GM12878 (cell line): ENCODE results near the gene EDC3. TPM values are rescaled to one million over a fixed set of nuclear protein-coding genes. Genes with fewer than 3 reads are reported as not detected.

ENCODE experiments used
- ATAC-seq: fragments of 200-7000 bp; cut with Tn5 transposase; 3 replicates; pipeline ENCODE4 v1.9.1; 2020; ENCODE audit warnings: mild to moderate bottlenecking, moderate library complexity
- BruUV-seq: library from RNA; stranded (reverse); fragments of 400-500 nt; replicated peaks from 2 replicates; lab custom pipeline; 2021; lab: Mats Ljungman, UMichigan
- CTCF ChIA-PET: fragments of 300-600 bp; sonication (Branson Sonifier 250); formaldehyde crosslinking; extraction: SDS; loops from one replicate; lab custom pipeline; 2021; ENCODE audit warnings: inconsistent platforms; lab: Yijun Ruan, JAX
- POLR2A ChIA-PET: fragments of 350-600 bp; formaldehyde crosslinking; extraction: SDS; loops from one replicate; lab custom pipeline; 2021; ENCODE audit warnings: inconsistent platforms; lab: Charles Lee
- RAD21 ChIA-PET: fragments of 300-600 bp; sonication (Branson Sonifier 250); formaldehyde crosslinking; loops from one replicate; lab custom pipeline; 2023; ENCODE audit warnings: antibody characterized with exemption; ENCODE audit not compliant: unreplicated experiment; lab: Charles Lee
- SMC1A ChIA-PET: fragments of 300-600 bp; sonication (Branson Sonifier 250); formaldehyde crosslinking; loops from one replicate; lab custom pipeline; 2023; ENCODE audit not compliant: unreplicated experiment, uncharacterized antibody; lab: Charles Lee
- DNase-seq: peaks from one replicate; pipeline ENCODE4 v3.0.0-alpha.2; 2011; ENCODE audit warnings: low read depth, low spot score
- FAIRE-seq: peaks from 3 replicates; lab custom pipeline; 2011; peaks lifted over from hg19 to GRCh38; lab: Jason Lieb, UNC
- H2AFZ ChIP-seq: 2 replicates; pipeline ENCODE4 v1.6.0; 2011; ENCODE audit warnings: low read depth, low read length, control low read depth; ENCODE audit not compliant: control insufficient read depth
- H3K27ac ChIP-seq: 2 replicates; pipeline ENCODE4 v1.5.1; 2011; ENCODE audit warnings: control low read depth; ENCODE audit not compliant: control insufficient read depth, insufficient read depth
- H3K27me3 ChIP-seq, 2 experiments: replicated peaks in 1 of 2; 2 replicates each; pipeline versions ENCODE4 v1.6.0 to v1.6.1; 2011; ENCODE audit warnings: low read length in 1 of 2; ENCODE audit not compliant: control insufficient read depth in 2 of 2, insufficient read depth in 2 of 2
- H3K36me3 ChIP-seq, 2 experiments: 2 replicates each; pipeline ENCODE4 v1.5.1; 2011; ENCODE audit warnings: low read length in 1 of 2; ENCODE audit not compliant: control insufficient read depth in 2 of 2, insufficient read depth in 2 of 2
- H3K4me1 ChIP-seq: 2 replicates; pipeline ENCODE4 v1.6.1; 2011; ENCODE audit warnings: mild to moderate bottlenecking, low read length, moderate library complexity, mixed read lengths; ENCODE audit not compliant: control insufficient read depth, insufficient read depth
- H3K4me2 ChIP-seq: 2 replicates; pipeline ENCODE4 v1.6.0; 2011; ENCODE audit warnings: control low read depth; ENCODE audit not compliant: control insufficient read depth, insufficient read depth
- H3K4me3 ChIP-seq: fragments of 200-600 bp; sonication (generic); 2 replicates; pipeline ENCODE4 v1.5.1; 2016
- H3K79me2 ChIP-seq: 2 replicates; pipeline ENCODE4 v1.6.0; 2011; ENCODE audit warnings: low read length; ENCODE audit not compliant: control insufficient read depth, insufficient read depth
- H3K9ac ChIP-seq: 2 replicates; pipeline ENCODE4 v1.8.0; 2011; ENCODE audit warnings: low read length, control low read depth, mixed read lengths; ENCODE audit not compliant: control insufficient read depth, insufficient read depth
- H3K9me3 ChIP-seq: replicated peaks from 3 replicates; pipeline ENCODE4 v1.5.1; 2011; ENCODE audit warnings: mild to moderate bottlenecking, low read length; ENCODE audit not compliant: control insufficient read depth, insufficient read depth
- H4K20me1 ChIP-seq: 2 replicates; pipeline ENCODE4 v1.6.0; 2011; ENCODE audit not compliant: control insufficient read depth, insufficient read depth
- ATF2 ChIP-seq: IDR thresholded peaks from 2 replicates; pipeline ENCODE4 v1.6.1; 2012; ENCODE audit warnings: low read length, inconsistent platforms
- BCL3 ChIP-seq: IDR thresholded peaks from 2 replicates; pipeline ENCODE4 v1.6.1; 2011; ENCODE audit warnings: borderline replicate concordance, low read depth, mild to moderate bottlenecking, moderate library complexity, low read length; ENCODE audit not compliant: insufficient read depth, poor library complexity, severe bottlenecking
- BHLHE40 ChIP-seq, 2 experiments: fragments of 450-650 bp in 1 of 2; IDR thresholded peaks; 2 replicates each; pipeline ENCODE4 v1.6.1; 2011 to 2017; ENCODE audit warnings: low read depth in 2 of 2, borderline replicate concordance in 1 of 2, improper control_type of control experiment in 1 of 2, low read length in 1 of 2, mild to moderate bottlenecking in 1 of 2
- LARP7 ChIP-seq: fragments of 450-650 bp; IDR thresholded peaks from 2 replicates; pipeline ENCODE4 v1.6.1; 2017; ENCODE audit warnings: mild to moderate bottlenecking
- MAX ChIP-seq: IDR thresholded peaks from 2 replicates; pipeline ENCODE4 v1.6.1; 2012; ENCODE audit warnings: low read depth, low read length, improper control_type of control experiment
- MEF2B ChIP-seq: fragments of 450-650 bp; IDR thresholded peaks from 2 replicates; pipeline ENCODE4 v1.6.1; 2018; ENCODE audit warnings: mild to moderate bottlenecking, moderate library complexity; ENCODE audit not compliant: partially characterized antibody, poor library complexity, severe bottlenecking
- PAX5 ChIP-seq: IDR thresholded peaks from 2 replicates; pipeline ENCODE4 v1.6.1; 2011; ENCODE audit warnings: low read depth, low read length, borderline replicate concordance
- POLR2A ChIP-seq: IDR thresholded peaks from 2 replicates; pipeline ENCODE4 v1.6.1; 2011; ENCODE audit warnings: low read depth, mild to moderate bottlenecking, low read length
- POLR2AphosphoS5 ChIP-seq: IDR thresholded peaks from 2 replicates; pipeline ENCODE4 v1.6.1; 2011; ENCODE audit warnings: mild to moderate bottlenecking, low read length, inconsistent platforms
- RAD51 ChIP-seq: fragments of 450-650 bp; IDR thresholded peaks from 2 replicates; pipeline ENCODE4 v1.6.1; 2016; ENCODE audit warnings: moderate library complexity, mild to moderate bottlenecking, inconsistent platforms
- RELB ChIP-seq: fragments of 450-650 bp; IDR thresholded peaks from 2 replicates; pipeline ENCODE4 v1.6.1; 2017; ENCODE audit warnings: low read depth, mild to moderate bottlenecking, moderate library complexity
- USF1 ChIP-seq: IDR thresholded peaks from 2 replicates; pipeline ENCODE4 v1.6.1; 2011; ENCODE audit warnings: borderline replicate concordance, low read depth, mild to moderate bottlenecking, moderate library complexity, mixed read lengths, low read length; ENCODE audit not compliant: insufficient read depth; ENCODE audit errors: extremely low read length
- USF2 ChIP-seq: IDR thresholded peaks from 2 replicates; pipeline ENCODE4 v1.6.1; 2011; ENCODE audit warnings: low read depth, low read length, improper control_type of control experiment, borderline replicate concordance
- ZNF24 ChIP-seq: fragments of 450-650 bp; IDR thresholded peaks from 2 replicates; pipeline ENCODE4 v1.6.1; 2017; ENCODE audit warnings: antibody characterized with exemption, mild to moderate bottlenecking
- WGBS: methylation state at CpG from one replicate; pipeline ENCODE4 v1.1.6; 2016; ENCODE audit warnings: low lambda C conversion rate; ENCODE audit not compliant: insufficient replicate concordance, insufficient coverage; ENCODE audit errors: missing lambda C conversion rate; 5-methylcytosine and 5-hydroxymethylcytosine counted together
- in situ Hi-C: fragments of 300-500 bp; cut with MboI; formaldehyde crosslinking; loops from 9 replicates; pipeline ENCODE4 v1.14.3; 2018; ENCODE audit warnings: mixed read lengths
- intact Hi-C: fragments of 100-400 bp; cut with micrococcal nuclease; formaldehyde crosslinking; loops from one replicate; pipeline ENCODE4 v1.14.2; 2022; ENCODE audit not compliant: unreplicated experiment
- polyA plus RNA-seq, 11 experiments: library from polyadenylated mRNA; depleted of rRNA in 4 of 11; unstranded in 6 of 11; stranded (reverse) in 5 of 11; fragments of >200 nt; fragmentation: Nextera tagmentation in 4 of 11; fragmentation: Illumina TruSeq in 1 of 11; extraction: Ambion mirVana in 4 of 11; extraction: Trizol in 1 of 11; gene quantifications; 1 replicate in 1 of 11; 2 replicates in 10 of 11; pipeline versions ENCODE4 v1.2.1 to v1.2.3, GENCODE V29; 2011 to 2016; ENCODE audit warnings: inconsistent platforms in 2 of 11, missing spikeins in 2 of 11, low read depth in 1 of 11
- total RNA-seq, 4 experiments: library from RNA; depleted of rRNA in 3 of 4; stranded (reverse); fragments of >200 nt in 3 of 4; fragmentation: Illumina TruSeq in 1 of 4; extraction: Trizol in 1 of 4; gene quantifications; 2 replicates each; pipeline versions ENCODE4 v1.2.1 to v1.2.3, GENCODE V29; 2013 to 2021

Gene EDC3
- total and polyA plus RNA-seq, 10 of the 15 experiments (the other 5 are each of a cell fraction or from before 2014, with no cell fraction given): 11.8 to 48.4 (median 35.3) TPM

- CTCF ChIA-PET: interaction anchor here (0.6 to 18.9 kb wide), 21 partner anchors 12 to 320 kb away, joined by 3 to 380 read pairs (median 4); partner anchors contain the start of gene CLK3
- Histone ChIP-seq H3K36me3 (peaks cover 58 to 61% of the 10 kb centered on the region in 2 experiments), H3K79me2 (no peaks in the 10 kb centered on the region), H3K9me3 (no peaks in the 10 kb centered on the region), H3K4me1 (peaks cover 28% of the 10 kb centered on the region), H3K27ac (no peak overlapping the region), H3K4me3 (no peak overlapping the region), H3K4me2 (no peak overlapping the region), H3K27me3 (no peaks in the 10 kb centered on the region), H4K20me1 (peaks cover 5% of the 10 kb centered on the region; the same call in 1 of the 2 replicates), H2AFZ (no peak overlapping the region), H3K9ac (no peak overlapping the region)
- no peak for DNase-seq
- WGBS: 44% methylated on average over 6 of the region's 6 CpGs
- RAD21 ChIA-PET: interaction anchor here (0.7 to 2.7 kb wide), 8 partner anchors 12 to 169 kb away, joined by 3 to 13 read pairs (median 4); no protein-coding TSS in a partner anchor
- TF ChIP-seq USF2 (peak; percentile 34; the same call in 1 of the 2 replicates), ZNF24 (peak; percentile 66; the same call in 1 of the 2 replicates), PAX5 (no peak), MEF2B (peak; percentile 85), ATF2 (no peak), POLR2A (peak; percentile 64), POLR2AphosphoS5 (peak; percentile 34; the same call in 1 of the 2 replicates), BHLHE40 (IDR thresholded peaks at IDR 0.05; ENCODE audit: borderline replicate concordance in 1 of 2, low read depth in 2 of 2, low read length in 1 of 2) (peak in 1 of 2 experiments; percentile 48; a peak in 1 of 4 replicates), RELB (no peak), MAX (no peak), USF1 (peak; percentile 39), RAD51 (peak; percentile 84), BCL3 (no peak), LARP7 (no peak)
- ATAC-seq: peak; percentile 9
- in situ Hi-C loops: loop anchor here (5.0 kb wide), 2 partner anchors 142 to 317 kb away; no protein-coding TSS in a partner anchor
- intact Hi-C loops: no loop called here
- SMC1A ChIA-PET: interaction anchor here (0.6 to 8.2 kb wide), 8 partner anchors 8 to 160 kb away, joined by 3 to 116 read pairs (median 5); no protein-coding TSS in a partner anchor
- FAIRE-seq: no peak
- POLR2A ChIA-PET: interaction anchor here (0.6 to 1.7 kb wide), 3 partner anchors 14 to 256 kb away, joined by 3 to 6 read pairs (median 4); partner anchors contain the start of gene CLK3
- BruUV-seq: no TSS peak
Observed at GRCh38 chr15:74630284-74631086, 65.3 kb downstream of the EDC3 start.
